K562 (cell line): ENCODE results near the gene WWTR1. TPM values are rescaled to one million over a fixed set of nuclear protein-coding genes. Genes with fewer than 3 reads are reported as not detected.

Source experiments
- ATAC-seq: fragments of 200-7000 bp; cut with Tn5 transposase; 3 replicates; pipeline ENCODE4 v1.9.1; 2020; ENCODE audit warnings: moderate library complexity
- BruUV-seq: library from RNA; stranded (reverse); fragments of 400-500 nt; replicated peaks from 2 replicates; lab custom pipeline; 2021; lab: Mats Ljungman, UMichigan
- CTCF ChIA-PET: fragments of 300-600 bp; formaldehyde crosslinking; extraction: SDS; loops from one replicate; lab custom pipeline; 2021; ENCODE audit warnings: low intra/inter-chr PET ratio; lab: Yijun Ruan, JAX
- POLR2A ChIA-PET: fragments of 300-600, 350-650 bp; sonication (Branson Sonifier 250); formaldehyde crosslinking; extraction: SDS; loops from one replicate; lab custom pipeline; 2021; ENCODE audit warnings: antibody characterized with exemption, inconsistent platforms; lab: Yijun Ruan, JAX
- DNase-seq, 4 experiments: peaks; one replicate each; pipeline versions ENCODE4 v3.0.0 to v3.0.0-alpha.2; 2011 to 2018; ENCODE audit warnings: low spot score in 3 of 4, mixed read lengths in 3 of 4; ENCODE audit errors: extremely low read depth in 1 of 4
- FAIRE-seq: peaks from 2 replicates; lab custom pipeline; 2011; peaks lifted over from hg19 to GRCh38; lab: Jason Lieb, UNC
- H2AFZ ChIP-seq: 2 replicates; pipeline ENCODE4 v1.6.0; 2011; ENCODE audit warnings: low read depth, low read length, control low read depth, inconsistent platforms
- H3K27ac ChIP-seq: fragments of 200-600 bp; 3 replicates; pipeline ENCODE4 v1.8.0; 2011; ENCODE audit warnings: low read depth, mild to moderate bottlenecking, control low read depth, inconsistent platforms, low read length, moderate library complexity, mixed read lengths; ENCODE audit errors: extremely low read depth
- H3K27me3 ChIP-seq, 2 experiments: fragments of 300-600 bp in 1 of 2; 2 replicates in 1 of 2; 3 replicates in 1 of 2; pipeline versions ENCODE4 v1.6.0 to v1.8.0; 2011; ENCODE audit warnings: inconsistent platforms in 2 of 2, low read length in 2 of 2, mild to moderate bottlenecking in 1 of 2, mixed read lengths in 1 of 2, moderate library complexity in 1 of 2; ENCODE audit not compliant: control insufficient read depth in 2 of 2, insufficient read depth in 2 of 2
- H3K36me3 ChIP-seq: fragments of 300-600 bp; 3 replicates; pipeline ENCODE4 v1.8.0; 2011; ENCODE audit warnings: mild to moderate bottlenecking, low read length, inconsistent platforms; ENCODE audit not compliant: control insufficient read depth, insufficient read depth
- H3K4me1 ChIP-seq, 2 experiments: fragments of 200-600 bp in 1 of 2; replicated peaks in 1 of 2; 2 replicates in 1 of 2; 3 replicates in 1 of 2; pipeline versions ENCODE4 v1.5.1 to v1.8.0; 2011; ENCODE audit warnings: inconsistent platforms in 2 of 2, low read length in 2 of 2, mild to moderate bottlenecking in 1 of 2, mixed read lengths in 1 of 2, moderate library complexity in 1 of 2; ENCODE audit not compliant: control insufficient read depth in 2 of 2, insufficient read depth in 2 of 2
- H3K4me2 ChIP-seq: 2 replicates; pipeline ENCODE4 v1.6.1; 2011; ENCODE audit warnings: low read length, control low read depth, inconsistent platforms, mixed read lengths; ENCODE audit not compliant: insufficient read depth
- H3K4me3 ChIP-seq: fragments of 200-600 bp; sonication (generic), shearing (Covaris generic); 2 replicates; pipeline ENCODE4 v1.5.1; 2016; ENCODE audit warnings: control low read depth, inconsistent platforms
- H3K79me2 ChIP-seq: fragments of 200-600 bp; 3 replicates; pipeline ENCODE4 v1.8.0; 2011; ENCODE audit warnings: low read length, inconsistent platforms; ENCODE audit not compliant: control insufficient read depth, insufficient read depth
- H3K9ac ChIP-seq, 2 experiments: 2 replicates each; pipeline versions ENCODE4 v1.6.0 to v1.6.1; 2011; ENCODE audit warnings: low read depth in 2 of 2, low read length in 2 of 2, control low read depth in 1 of 2, inconsistent platforms in 1 of 2, mild to moderate bottlenecking in 1 of 2, mixed read lengths in 1 of 2; ENCODE audit not compliant: insufficient read depth in 1 of 2
- H3K9me1 ChIP-seq: one replicate; pipeline ENCODE4 v1.6.0; 2011; ENCODE audit warnings: inconsistent platforms, mild to moderate bottlenecking, low read length, moderate library complexity; ENCODE audit not compliant: control insufficient read depth, insufficient read depth
- H3K9me3 ChIP-seq: replicated peaks from 2 replicates; pipeline ENCODE4 v1.5.1; 2011; ENCODE audit warnings: low read depth, low read length, inconsistent platforms; ENCODE audit not compliant: control insufficient read depth, insufficient read depth
- H4K20me1 ChIP-seq: replicated peaks from 2 replicates; pipeline ENCODE4 v1.6.1; 2011; ENCODE audit warnings: low read length, inconsistent platforms, mixed read lengths; ENCODE audit not compliant: control insufficient read depth, insufficient read depth
- ASH1L ChIP-seq: fragments of 450-650 bp; IDR thresholded peaks from 2 replicates; pipeline ENCODE4 v1.6.1; 2018; ENCODE audit warnings: borderline replicate concordance, mild to moderate bottlenecking, low read depth; ENCODE audit not compliant: partially characterized antibody
- CEBPB ChIP-seq: fragments of 450-650 bp; IDR thresholded peaks from 2 replicates; pipeline ENCODE4 v1.6.1; 2016; ENCODE audit warnings: missing genetic modification characterization, missing compliant biosample characterization
- EHMT2 ChIP-seq: fragments of 450-650 bp; IDR thresholded peaks from 2 replicates; pipeline ENCODE4 v1.6.1; 2018; ENCODE audit warnings: antibody characterized with exemption
- FIP1L1 ChIP-seq: fragments of 200-400 bp; formaldehyde crosslinking; IDR thresholded peaks from 2 replicates; pipeline ENCODE4 v1.6.1; 2018; ENCODE audit warnings: mild to moderate bottlenecking, low read depth, low read length; ENCODE audit not compliant: poor library complexity, severe bottlenecking
- GTF2A2 ChIP-seq: IDR thresholded peaks from 2 replicates; pipeline ENCODE4 v1.6.1; 2016; ENCODE audit warnings: mild to moderate bottlenecking, missing genetic modification characterization, missing compliant biosample characterization
- JUND ChIP-seq, 2 experiments: IDR thresholded peaks; 2 replicates in 1 of 2; 3 replicates in 1 of 2; pipeline ENCODE4 v1.6.1; 2011; ENCODE audit warnings: borderline replicate concordance in 2 of 2, low read depth in 2 of 2, low read length in 2 of 2, improper control_type of control experiment in 1 of 2, missing biosample characterization in 1 of 2, missing genetic modification characterization in 1 of 2, missing genetic modification reagents in 1 of 2
- MLX ChIP-seq, 2 experiments: fragments of 450-650 bp in 1 of 2; sonication (generic) in 1 of 2; formaldehyde crosslinking; conservative IDR thresholded peaks; 2 replicates each; pipeline versions ENCODE4 v1.4.0 to v1.8.1; 2020 to 2022; ENCODE audit warnings: mild to moderate bottlenecking in 1 of 2, missing genetic modification reagents in 1 of 2
- ZNF124 ChIP-seq: sonication (generic); formaldehyde crosslinking; IDR thresholded peaks from 2 replicates; pipeline ENCODE4 v1.8.1; 2022; ENCODE audit warnings: missing genetic modification reagents
- ZNF23 ChIP-seq: fragments of 250-450 bp; sonication (Bioruptor Pico); IDR thresholded peaks from 2 replicates; pipeline ENCODE4 v1.4.0; 2020; ENCODE audit warnings: mild to moderate bottlenecking
- WGBS: fragments of 100-300 bp; shearing (Covaris generic); methylation state at CpG from one replicate; pipeline ENCODE4 v1.1.6; 2016; ENCODE audit warnings: low coverage, mixed read lengths; ENCODE audit not compliant: insufficient coverage; ENCODE audit errors: missing lambda C conversion rate; 5-methylcytosine and 5-hydroxymethylcytosine counted together
- in situ Hi-C: fragments of 300-500 bp; cut with MboI; formaldehyde crosslinking; loops from 4 replicates; pipeline ENCODE4 v1.15.0; 2018; ENCODE audit warnings: inconsistent platforms, mixed read lengths
- intact Hi-C: fragments of 100-400 bp; cut with micrococcal nuclease; formaldehyde crosslinking; loops from 2 replicates; pipeline ENCODE4 v1.14.2; 2022
- polyA plus RNA-seq, 8 experiments: library from polyadenylated mRNA; depleted of rRNA in 4 of 8; stranded (reverse) in 5 of 8; unstranded in 3 of 8; fragments of >200 nt; fragmentation: Nextera tagmentation in 2 of 8; fragmentation: Illumina TruSeq in 1 of 8; extraction: Ambion mirVana in 2 of 8; extraction: Trizol in 1 of 8; gene quantifications; 2 replicates each; pipeline versions ENCODE4 v1.2.1 to v1.2.3, GENCODE V29; 2011 to 2014; ENCODE audit warnings: inconsistent platforms in 1 of 8, missing spikeins in 1 of 8
- total RNA-seq, 7 experiments: library from RNA; depleted of rRNA in 6 of 7; stranded (reverse); fragments of >200 nt in 6 of 7; fragmentation: Illumina TruSeq in 2 of 7; extraction: Trizol in 2 of 7; gene quantifications; 2 replicates each; pipeline versions ENCODE4 v1.2.1 to v1.2.3, GENCODE V29; 2011 to 2021; ENCODE audit warnings: low replicate concordance in 1 of 7
- TF ChIP-seq, protein P1 (sequence below): sonication (generic); formaldehyde crosslinking; IDR thresholded peaks from 2 replicates; pipeline ENCODE4 v1.9.0; 2022; ENCODE audit warnings: mild to moderate bottlenecking, missing genetic modification reagents
- TF ChIP-seq, protein P2 (sequence below): fragments of 450-650 bp; IDR thresholded peaks from 2 replicates; pipeline ENCODE4 v1.6.1; 2016; ENCODE audit warnings: low read depth

WWTR1 gene
- total and polyA plus RNA-seq, 9 of the 15 experiments (the other 6 are each of a cell fraction or from before 2014, with no cell fraction given) = 0.04 to 1.5 (median 0.60) TPM

- no peaks in the 10 kb centered on the region for H3K9me3 ChIP-seq
- no peak overlapping the region for H3K4me2 ChIP-seq
- no peaks in the 10 kb centered on the region; a peak in 1 of 5 replicates for H3K4me1 ChIP-seq
- DNase-seq = no peak
- no peaks in the 10 kb centered on the region for H3K9me1 ChIP-seq
- no peak overlapping the region for H2AFZ ChIP-seq
- 7% methylated on average over 5 of the region's 5 CpGs for WGBS
- no peak for FAIRE-seq
- intact Hi-C loops = no loop called here
- peaks cover 13 to 17% of the 10 kb centered on the region in 2 experiments; a peak in 3 of 5 replicates for H3K27me3 ChIP-seq
- H3K79me2 ChIP-seq = no peaks in the 10 kb centered on the region
- in situ Hi-C loops = no loop called here
- ChIA-PET CTCF (no interaction called here), POLR2A (no interaction called here)
- no peak overlapping the region for H3K4me3 ChIP-seq
- H4K20me1 ChIP-seq = no peaks in the 10 kb centered on the region
- H3K27ac ChIP-seq = no peak overlapping the region
- H3K9ac ChIP-seq = no peak overlapping the region
- ATAC-seq = no peak
- BruUV-seq = no TSS peak
- H3K36me3 ChIP-seq = no peaks in the 10 kb centered on the region
- no peak for TF ChIP-seq EHMT2
- TF ChIP-seq ZNF124 (CRISPR knock-in tag) = no peak
- TF ChIP-seq FIP1L1 = no peak
- TF ChIP-seq, protein P1, sequence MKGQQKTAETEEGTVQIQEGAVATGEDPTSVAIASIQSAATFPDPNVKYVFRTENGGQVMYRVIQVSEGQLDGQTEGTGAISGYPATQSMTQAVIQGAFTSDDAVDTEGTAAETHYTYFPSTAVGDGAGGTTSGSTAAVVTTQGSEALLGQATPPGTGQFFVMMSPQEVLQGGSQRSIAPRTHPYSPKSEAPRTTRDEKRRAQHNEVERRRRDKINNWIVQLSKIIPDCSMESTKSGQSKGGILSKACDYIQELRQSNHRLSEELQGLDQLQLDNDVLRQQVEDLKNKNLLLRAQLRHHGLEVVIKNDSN (CRISPR knock-in tag) = no peak
- no peak for TF ChIP-seq JUND (IDR thresholded peaks at IDR 0.05; ENCODE audit: borderline replicate concordance, low read depth, low read length)
- no peak for TF ChIP-seq JUND (tag; IDR thresholded peaks at IDR 0.05; ENCODE audit: borderline replicate concordance, low read depth, low read length)
- TF ChIP-seq CEBPB (tag) = no peak
- TF ChIP-seq ZNF23 (CRISPR knock-in tag) = no peak
- TF ChIP-seq MLX (CRISPR knock-in tag; conservative IDR thresholded peaks at IDR 0.05) = no peak
- TF ChIP-seq ASH1L = no peak
- TF ChIP-seq, protein P2, sequence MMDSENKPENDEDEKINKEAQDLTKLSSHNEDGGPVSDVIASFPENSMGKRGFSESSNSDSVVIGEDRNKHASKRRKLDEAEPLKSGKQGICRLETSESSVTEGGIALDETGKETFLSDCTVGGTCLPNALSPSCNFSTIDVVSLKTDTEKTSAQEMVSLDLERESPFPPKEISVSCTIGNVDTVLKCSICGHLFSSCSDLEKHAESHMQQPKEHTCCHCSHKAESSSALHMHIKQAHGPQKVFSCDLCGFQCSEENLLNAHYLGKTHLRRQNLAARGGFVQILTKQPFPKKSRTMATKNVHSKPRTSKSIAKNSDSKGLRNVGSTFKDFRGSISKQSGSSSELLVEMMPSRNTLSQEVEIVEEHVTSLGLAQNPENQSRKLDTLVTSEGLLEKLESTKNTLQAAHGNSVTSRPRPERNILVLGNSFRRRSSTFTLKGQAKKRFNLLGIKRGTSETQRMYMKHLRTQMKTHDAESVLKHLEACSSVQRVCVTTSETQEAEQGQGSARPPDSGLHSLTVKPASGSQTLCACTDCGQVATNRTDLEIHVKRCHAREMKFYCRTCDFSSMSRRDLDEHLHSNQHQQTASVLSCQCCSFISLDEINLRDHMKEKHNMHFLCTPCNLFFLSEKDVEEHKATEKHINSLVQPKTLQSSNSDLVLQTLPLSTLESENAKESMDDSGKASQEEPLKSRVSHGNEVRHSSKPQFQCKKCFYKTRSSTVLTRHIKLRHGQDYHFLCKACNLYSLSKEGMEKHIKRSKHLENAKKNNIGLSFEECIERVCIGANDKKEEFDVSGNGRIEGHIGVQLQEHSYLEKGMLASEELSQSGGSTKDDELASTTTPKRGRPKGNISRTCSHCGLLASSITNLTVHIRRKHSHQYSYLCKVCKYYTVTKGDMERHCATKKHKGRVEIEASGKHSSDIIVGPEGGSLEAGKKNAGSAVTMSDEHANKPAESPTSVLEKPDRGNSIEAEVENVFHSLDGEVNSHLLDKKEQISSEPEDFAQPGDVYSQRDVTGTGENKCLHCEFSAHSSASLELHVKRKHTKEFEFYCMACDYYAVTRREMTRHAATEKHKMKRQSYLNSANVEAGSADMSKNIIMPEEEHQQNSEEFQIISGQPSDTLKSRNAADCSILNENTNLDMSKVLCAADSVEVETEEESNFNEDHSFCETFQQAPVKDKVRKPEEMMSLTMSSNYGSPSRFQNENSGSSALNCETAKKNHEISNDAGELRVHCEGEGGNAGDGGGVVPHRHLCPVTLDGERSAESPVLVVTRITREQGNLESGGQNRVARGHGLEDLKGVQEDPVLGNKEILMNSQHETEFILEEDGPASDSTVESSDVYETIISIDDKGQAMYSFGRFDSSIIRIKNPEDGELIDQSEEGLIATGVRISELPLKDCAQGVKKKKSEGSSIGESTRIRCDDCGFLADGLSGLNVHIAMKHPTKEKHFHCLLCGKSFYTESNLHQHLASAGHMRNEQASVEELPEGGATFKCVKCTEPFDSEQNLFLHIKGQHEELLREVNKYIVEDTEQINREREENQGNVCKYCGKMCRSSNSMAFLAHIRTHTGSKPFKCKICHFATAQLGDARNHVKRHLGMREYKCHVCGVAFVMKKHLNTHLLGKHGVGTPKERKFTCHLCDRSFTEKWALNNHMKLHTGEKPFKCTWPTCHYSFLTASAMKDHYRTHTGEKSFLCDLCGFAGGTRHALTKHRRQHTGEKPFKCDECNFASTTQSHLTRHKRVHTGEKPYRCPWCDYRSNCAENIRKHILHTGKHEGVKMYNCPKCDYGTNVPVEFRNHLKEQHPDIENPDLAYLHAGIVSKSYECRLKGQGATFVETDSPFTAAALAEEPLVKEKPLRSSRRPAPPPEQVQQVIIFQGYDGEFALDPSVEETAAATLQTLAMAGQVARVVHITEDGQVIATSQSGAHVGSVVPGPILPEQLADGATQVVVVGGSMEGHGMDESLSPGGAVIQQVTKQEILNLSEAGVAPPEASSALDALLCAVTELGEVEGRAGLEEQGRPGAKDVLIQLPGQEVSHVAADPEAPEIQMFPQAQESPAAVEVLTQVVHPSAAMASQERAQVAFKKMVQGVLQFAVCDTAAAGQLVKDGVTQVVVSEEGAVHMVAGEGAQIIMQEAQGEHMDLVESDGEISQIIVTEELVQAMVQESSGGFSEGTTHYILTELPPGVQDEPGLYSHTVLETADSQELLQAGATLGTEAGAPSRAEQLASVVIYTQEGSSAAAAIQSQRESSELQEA = no peak
- no peak for TF ChIP-seq GTF2A2 (tag)
Measured at GRCh38 chr3:149583921-149584635, 73.7 kb downstream of the WWTR1 start.
